Smooth muscle cell of trachea (primary cell): Measurements from ENCODE around the gene RBM25. TPM values are rescaled to one million over a fixed set of nuclear protein-coding genes. Genes with fewer than 3 reads are reported as not detected.

ENCODE experiments used
- total RNA-seq: library from RNA; depleted of rRNA; stranded (reverse); fragments of >200 nt; gene quantifications from 2 replicates; pipeline ENCODE4 v1.2.1, GENCODE V29; 2014

The RBM25 gene
- total RNA-seq = 24.6 and 42.5 TPM in 2 replicates

DNA sequence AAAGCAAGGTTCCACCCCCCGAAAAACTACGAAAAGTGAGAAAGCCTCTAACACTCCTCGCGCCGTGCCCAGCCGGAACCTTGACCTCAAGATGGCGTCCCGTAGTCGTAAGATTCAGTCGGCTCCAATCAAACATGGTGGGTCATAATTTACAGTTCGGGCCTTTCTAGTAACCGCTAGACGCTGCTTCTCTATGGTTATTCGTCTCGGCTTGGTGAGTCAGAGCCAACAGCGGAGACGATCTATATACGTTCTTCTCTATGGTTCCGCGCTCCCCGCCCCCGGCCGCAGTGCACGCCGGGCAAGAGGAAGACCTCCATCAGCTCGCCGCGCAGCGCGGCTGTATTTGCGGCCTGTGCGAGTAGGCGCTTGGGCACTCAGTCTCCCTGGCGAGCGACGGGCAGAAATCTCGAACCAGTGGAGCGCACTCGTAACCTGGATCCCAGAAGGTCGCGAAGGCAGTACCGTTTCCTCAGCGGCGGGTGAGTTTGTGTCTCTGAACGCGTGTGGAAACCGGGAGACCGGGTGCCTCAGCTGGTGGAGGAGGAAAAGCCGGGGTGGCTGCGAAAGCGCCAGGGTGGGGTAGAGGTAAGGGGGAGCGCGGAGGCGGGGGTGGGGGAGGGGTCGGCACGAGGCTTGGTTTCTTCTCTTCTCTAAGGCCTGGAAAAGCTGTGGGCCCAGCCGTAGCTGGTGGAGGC, at the start of gene RBM25:
RBM25 (plus strand) TSS at position 311 of the 698 bp plus-strand sequence. CDS start 13,108 bp downstream, outside the sequence.

GRCh38 chr14:73026845-73027542, 31.3 kb upstream of the RBM25 start, which contains the start of gene ZFYVE1:
Gene ZFYVE1, minus strand, starts transcription at chr14:73027106. Its CDS starts 2,598 bp downstream, at chr14:73024508.

GRCh38 chr14:73136387-73137225, 78.3 kb downstream of the RBM25 start, which contains the start of gene PSEN1:
Gene PSEN1, plus strand, starts transcription at chr14:73136507. Its CDS starts 11,513 bp downstream, at chr14:73148020.

Other genes starting within 250 kb of the RBM25 start
- gene DPF3, start 164.4 kb upstream of the RBM25 start, total RNA-seq = 7.9 and 13.9 TPM in 2 replicates
- gene DCAF4, start 132.1 kb upstream of the RBM25 start, total RNA-seq = 9.3 and 15.4 TPM in 2 replicates
- 22.0 and 26.6 TPM in 2 replicates for gene ZFYVE1, start 31.4 kb upstream of the RBM25 start, total RNA-seq
- 52.2 and 52.6 TPM in 2 replicates for gene PSEN1, start 78.0 kb downstream of the RBM25 start, total RNA-seq
- 8.4 and 12.2 TPM in 2 replicates for gene PAPLN, start 179.0 kb downstream of the RBM25 start, total RNA-seq